GM19025 (cell line): Measurements from ENCODE around the gene CEMIP2.
A peak's percentile ranks its signal among the peaks of the same experiment; 100 is the strongest.

Experiments
- ATAC-seq: cut with Tn5 transposase; IDR thresholded peaks from one replicate; pipeline ENCODE4 v1.9.1; 2021; ENCODE audit warnings: mild to moderate bottlenecking, low read depth, moderate library complexity; ENCODE audit not compliant: unreplicated experiment

Gene CEMIP2

DNA sequence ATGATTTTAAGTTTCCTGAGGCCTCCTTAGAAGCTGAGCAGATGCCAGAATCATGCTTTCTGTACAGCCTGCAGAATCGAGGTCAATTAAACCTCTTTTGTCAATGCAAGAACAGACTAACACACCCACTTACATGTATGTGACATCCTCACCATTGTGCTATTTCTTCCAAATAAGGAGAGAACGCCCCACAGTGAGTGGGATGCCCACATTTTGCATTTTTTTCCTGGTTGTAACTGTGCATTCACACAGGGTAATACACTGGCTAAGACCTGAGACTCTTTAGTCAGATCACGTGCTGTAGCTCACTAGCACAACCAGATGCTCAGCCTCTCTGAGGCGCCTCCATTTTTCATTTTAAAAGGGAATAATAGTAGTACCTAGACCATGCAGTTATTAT, 4.4 kb upstream of the CEMIP2 start:
- no peak for ATAC-seq

DNA sequence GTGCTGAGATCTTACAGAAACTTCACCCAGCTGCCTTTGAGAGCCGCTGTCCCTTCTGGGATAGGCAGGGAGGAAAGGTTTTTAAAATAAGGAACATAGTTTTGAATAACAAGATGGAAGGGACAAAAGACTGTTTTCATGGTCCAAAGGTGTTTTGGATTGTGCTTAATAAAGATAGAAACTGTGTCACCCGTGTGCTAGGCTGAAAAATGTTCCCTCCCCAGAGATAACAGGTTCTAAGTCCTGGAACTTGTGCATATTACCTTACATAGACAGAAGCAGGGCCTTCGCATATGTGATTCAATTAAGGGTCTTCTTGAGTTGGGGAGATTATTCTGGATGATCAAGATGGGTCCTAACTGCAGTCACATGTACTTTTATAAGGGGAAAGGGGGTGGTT, 1.9 kb upstream of the CEMIP2 start:
- ATAC-seq, result no peak

DNA sequence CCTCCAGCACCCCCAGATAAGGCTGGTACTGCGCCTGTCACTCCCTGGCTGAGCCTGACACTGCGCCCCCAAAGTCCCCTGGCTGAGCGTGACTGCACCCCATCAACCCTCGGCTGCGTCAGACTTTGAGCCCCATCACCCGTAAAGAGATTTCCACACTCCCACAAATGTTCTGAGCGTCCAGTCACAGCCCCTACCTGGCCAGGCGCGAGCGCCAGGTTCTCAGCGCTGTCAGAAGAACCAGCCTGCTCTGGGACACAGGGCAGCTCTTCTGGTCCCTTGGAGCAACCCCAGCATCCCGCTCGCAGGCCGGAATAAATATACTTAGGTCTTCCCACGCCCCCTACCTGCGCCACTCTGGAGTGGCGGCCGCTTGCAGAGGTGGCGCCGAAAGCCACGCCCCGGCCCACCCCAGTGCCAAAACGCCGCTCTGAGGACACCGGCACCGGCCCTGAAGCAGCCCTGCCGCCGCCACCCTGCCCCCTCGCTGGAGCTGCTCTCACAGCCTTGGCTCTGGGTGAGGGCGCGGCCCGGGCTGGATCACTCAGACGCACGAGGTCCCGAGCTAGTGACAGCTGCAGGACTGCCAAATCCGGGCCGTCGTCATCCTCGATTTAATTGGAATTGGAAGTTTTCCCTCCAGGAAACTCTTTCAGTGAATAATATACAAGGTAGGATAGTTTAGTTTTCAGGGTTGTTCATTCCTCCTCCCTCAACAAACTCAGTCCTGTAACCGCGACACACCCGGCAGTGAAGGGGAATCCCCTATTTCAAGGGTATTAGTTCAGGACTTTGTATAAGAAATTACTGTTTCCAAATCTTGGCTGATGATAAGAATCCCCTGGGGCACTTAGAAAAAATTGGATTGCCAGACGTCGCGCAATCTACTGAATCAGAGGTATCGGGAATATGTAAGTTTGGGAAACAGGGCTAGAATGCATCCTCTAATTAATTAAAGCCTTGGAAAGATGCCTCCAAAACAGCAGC, 1.2 kb upstream of the CEMIP2 start:
- ATAC-seq, result peak; percentile 18

DNA sequence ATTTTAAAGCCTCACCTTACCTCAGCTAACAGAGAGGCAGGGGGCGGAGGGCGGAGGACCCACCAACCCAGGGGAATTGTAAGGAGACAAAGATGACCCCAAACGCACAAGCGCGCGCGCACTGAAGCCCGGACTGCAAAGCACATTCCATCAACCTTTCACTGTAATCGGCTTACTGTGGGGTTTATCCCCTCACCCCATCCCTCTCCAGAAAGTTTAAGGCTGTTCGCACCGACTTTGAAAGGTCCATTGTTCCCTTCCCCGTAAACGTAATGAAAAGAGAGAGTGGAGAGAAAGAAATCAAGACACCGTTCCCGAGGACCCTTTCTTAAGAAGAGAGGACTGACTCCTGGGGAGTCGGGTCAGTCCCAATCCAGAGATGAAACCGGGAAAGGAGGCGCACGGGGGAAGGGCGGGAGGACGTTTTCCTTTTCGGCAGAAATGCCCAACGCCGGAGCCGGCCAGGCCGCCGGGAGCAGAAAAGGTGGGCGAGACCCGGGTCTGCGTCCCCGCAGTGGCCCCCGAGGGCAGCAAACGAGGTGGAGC, 464 bp downstream of the CEMIP2 start:
- ATAC-seq, result no peak

DNA sequence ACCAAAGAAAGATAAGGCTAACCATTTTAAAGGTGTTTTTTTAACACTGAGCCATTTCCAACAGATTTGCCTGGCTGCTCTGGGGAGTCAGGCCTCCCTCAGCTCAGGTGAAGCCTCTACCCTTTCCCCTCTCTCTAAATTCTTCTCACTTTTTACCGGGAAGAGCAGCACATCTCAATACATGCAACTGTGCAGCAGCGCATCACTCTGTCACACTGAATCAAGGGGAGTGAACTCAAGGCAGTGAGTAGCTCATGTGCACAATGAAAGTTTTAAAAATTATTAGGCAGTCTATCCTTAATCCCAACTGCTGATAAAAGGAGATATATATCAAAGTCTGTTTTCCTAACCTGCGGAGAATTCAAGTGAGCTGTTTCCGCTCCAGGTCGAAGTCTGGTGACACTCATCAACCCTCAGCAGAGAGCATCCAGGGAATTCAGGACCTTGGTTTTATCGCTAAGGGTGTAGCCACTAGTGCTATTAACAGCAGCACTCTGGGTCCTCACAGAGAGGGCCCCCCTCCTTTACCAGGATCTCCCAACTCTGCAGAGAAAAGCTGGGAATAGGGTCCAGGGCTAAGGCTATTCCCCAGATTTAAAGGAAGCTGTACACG, 1.0 kb downstream of the CEMIP2 start:
- no peak for ATAC-seq

DNA sequence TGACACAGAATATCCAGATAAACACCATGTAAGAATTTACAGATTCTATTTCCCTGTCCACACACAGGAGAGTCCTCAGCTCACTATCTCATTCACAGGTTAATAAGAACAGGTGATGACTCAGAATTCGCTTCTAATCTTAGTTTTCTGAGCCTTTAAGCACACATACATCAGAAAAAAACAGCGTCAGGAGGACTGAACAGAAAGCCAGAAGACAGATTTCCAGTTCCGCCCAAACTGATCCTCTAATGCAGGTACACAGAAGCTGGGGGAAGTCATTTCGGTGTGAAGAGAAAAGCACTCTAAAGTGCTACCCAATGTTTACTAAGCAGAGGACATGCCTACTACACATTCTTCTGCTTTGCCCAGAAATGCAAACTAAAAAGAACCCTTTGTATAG, 1.6 kb downstream of the CEMIP2 start:
- ATAC-seq, result peak; percentile 12

DNA sequence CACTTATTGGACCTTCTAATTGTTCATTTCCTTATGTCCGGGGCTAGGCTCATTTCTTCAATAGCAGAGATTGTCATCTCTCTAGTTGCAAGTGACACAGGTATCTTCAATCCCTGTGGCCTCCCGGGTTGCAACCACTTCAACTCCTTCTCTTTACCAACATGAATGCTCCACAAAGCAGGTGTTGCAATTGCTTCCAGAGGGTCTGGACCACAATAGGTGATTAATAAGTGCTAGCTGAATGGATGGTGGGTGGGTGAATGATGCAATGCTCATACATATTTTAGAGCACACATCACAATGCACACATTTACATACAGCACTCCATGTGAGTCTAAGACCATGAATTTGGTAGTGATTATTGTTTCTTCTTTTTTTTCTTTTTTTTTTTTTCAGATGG, 2.6 kb downstream of the CEMIP2 start:
- no peak for ATAC-seq

DNA sequence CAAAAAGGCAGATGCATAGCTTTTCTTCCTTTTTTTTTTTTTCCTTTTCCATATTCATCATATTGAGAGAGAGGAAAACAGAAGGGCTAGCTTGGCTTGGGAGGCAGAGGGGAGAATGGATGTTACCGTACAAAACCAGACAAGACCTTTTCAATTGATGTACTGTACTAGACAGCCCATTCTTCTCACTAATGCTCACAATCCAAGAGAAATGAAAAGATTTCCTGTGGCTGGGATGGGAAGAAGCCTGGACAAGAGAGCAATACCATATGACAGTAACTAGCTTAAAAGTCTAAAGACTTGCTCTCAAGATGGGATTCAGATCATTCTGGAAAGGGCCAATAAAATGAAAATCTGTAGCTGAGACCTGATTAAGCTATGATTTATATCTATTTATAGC, 3.4 kb downstream of the CEMIP2 start:
- no peak for ATAC-seq

DNA sequence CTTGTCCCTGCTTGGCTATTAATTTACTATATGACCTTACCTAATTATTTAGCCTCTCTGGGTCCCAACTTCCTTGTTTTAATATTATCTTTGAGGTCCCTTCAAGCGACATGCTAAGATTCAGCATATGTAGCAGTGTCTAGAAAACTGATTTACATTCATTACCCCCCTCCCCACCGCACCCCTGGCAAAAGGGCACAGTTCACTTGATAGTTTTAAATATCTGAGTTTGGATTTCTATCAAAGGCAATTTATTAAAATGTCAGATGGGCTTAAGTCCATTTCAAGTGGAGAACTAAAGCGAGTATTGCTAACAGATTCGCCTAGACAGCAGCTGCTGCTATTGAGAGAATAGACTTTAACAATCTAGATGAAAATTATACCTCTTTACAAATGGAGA, 3.9 kb downstream of the CEMIP2 start:
- ATAC-seq, result no peak

DNA sequence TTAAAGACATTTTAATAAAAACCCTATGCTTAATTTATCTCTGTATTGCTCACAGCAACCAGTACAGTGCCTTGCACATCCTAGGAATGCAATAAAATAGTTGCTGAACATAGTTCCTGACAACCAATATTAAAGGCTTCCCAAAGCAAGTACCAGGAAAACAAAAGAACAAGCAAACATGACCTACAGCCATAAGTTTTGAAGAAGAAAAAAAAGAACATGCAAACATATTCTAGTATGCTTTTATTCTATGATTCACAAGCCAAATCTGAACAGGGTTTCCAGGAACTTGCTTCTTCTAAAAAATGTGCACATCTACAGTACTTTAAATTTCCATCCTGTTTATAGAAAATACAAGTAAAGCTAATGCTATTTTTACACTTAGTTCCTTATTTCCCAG, 4.5 kb downstream of the CEMIP2 start:
- ATAC-seq, result no peak

DNA sequence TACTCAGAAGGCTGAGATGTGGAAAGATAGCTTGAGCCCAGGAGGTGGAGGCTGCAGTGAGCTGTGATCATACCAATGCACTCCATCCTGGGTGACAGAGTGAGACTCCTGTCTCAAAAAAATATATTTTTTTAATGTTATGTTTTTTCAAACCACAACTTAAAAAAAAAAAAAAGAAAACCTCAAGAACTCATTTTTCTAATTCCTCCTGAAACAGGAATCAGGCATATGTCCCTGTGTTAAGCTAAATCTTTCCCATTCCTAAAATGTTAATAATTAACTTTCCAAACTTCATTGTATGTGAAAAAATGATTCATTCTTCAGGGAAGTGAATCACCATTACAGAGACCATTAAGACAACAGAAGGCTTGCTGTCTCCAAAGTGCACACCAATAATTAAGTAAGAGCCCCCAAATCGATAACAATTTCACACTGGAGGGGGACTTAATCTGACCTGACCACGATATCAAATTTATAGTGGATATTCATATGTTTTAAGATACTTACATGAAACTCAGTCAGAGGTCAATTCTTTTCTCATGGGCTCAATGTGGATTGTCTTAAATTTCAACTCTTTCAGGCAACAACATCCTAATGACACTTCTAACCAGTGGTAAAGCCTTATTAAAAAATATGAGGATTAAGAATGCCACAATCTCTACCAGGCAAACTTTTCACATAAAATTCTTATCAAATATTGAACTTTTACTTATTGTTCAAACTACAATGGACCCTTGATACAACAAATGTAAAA, 5.2 kb downstream of the CEMIP2 start:
- ATAC-seq, result no peak

DNA sequence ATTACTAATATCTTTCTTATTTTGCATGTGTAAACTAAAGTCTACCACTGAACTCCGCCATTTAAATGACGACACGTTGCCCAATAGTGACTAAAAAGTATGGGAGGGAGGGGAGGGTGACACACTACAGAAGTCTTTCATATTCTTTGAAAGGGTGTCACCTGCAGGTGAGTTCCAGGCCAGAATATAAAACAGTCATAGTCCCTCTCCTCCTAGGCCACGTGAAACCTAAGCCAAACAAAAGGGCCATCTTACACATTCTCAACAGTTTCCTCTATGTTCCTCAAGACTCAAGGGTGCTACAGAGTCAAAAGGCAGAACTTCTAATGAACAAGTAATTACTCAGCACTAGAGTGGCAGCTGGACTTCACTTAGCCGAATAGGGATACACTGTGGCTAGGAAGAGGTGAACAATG, 6.4 kb downstream of the CEMIP2 start:
- no peak for ATAC-seq

DNA sequence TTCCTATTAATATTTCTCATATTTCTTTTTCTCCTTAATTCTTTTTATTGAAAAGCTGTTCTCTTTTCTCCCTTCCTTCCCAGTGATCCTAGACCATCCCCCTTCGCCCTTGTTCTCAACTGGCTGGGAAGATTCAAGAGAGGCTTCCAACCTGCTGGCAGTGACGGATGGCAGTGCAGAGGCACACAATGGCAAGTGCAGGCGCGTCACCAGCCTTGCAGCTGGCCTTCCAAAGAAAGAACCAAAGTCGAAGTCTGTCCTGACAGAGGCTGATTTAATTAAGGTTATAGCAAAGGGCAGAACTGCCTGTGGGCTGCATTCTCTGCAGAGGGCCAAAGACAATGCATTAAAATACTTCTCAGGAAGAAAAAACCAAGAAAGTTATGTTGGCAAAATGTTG, 7.4 kb downstream of the CEMIP2 start:
- no peak for ATAC-seq

DNA sequence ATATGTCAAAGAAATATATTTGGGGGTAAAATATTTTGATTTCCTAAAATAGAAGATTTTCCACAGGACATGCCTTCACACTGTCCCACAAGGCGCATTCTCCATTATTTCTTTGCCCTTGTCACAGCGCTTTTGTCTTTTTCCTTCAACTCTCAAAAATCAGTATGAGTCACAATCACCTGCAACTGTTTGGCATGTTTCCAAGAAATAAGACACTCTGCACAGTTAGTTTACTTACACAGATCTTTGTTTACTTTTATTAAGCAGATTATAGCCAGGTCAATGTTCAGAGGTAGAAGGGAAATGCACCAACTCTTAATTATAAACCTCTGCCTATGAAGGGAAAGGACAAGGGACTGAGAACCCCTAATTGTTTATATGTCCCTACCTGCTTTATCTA, 9.5 kb downstream of the CEMIP2 start:
- ATAC-seq, result no peak

DNA sequence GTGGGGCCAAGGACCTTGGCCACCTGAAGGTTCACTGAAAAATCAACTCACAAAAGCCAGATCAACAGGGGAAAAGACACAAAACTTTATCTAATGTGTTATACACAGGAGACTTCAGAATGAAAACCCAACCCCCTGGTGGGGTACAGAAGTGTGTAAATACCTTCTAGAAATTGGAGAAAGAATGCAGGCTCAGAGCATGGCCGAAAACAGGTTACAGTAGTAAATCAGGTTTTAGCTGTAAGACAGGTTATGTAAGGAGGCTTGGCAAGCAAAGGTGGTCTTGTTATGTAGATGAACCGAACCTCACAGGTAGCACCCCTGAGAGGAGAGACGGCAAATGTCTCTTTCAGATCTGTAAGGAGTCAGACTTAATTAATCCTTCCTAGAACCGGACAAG, 10.0 kb downstream of the CEMIP2 start:
- ATAC-seq, result no peak

DNA sequence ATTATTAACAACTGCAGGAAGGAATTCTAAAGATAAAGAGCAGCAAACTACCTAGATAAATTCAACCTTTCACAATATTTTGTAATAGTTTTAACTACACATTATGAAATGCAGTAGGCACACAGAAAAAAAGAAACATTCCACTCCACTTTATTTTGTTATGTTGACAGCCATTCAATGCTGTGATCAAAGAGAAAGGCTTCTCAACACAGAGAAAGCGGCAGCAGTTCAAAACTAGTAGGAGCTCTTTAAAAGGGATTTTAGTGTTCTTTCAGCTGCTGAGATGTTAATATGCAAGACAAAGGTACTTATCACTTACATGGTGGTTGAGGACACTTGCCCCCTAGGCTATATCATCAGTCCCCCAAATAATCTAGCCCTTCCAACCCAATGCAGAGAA, 11.6 kb downstream of the CEMIP2 start:
- ATAC-seq, result no peak

DNA sequence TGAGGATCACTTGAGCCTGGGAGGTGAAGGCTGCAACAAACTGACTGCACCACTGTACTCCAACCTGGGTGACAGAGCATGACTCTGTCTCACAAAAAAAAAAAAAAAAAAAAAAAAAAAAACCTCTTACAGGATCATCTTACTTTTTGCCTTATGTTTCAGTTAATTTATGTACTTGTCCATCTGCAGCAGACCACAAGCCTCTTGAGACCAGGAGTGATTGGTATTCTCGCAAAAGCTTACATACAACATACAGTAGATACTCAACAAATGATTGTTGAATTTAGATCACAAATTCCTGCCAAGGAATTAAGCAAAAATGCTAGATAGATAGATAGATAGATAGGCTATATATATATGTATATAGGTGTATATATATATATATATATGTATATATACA, 12.4 kb downstream of the CEMIP2 start:
- ATAC-seq, result no peak

DNA sequence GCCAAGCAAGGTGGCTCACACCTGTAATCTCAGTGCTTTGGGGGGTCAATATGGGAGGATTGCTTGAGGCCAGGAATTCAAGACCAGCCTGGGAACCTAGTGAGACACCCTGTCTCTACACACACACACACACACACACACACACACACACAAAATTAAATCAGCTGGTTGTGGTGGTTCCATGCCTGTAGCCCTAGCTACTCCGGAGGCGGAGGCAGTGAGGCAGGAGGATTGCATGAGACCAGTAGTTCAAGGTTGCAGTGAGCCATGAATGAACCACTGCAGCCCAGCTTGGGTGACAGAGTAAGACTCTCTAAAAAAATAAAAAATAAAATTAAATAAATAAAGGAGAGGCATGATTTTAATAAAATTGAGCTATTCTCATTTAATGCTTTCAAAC, 13.1 kb downstream of the CEMIP2 start:
- ATAC-seq, result no peak

DNA sequence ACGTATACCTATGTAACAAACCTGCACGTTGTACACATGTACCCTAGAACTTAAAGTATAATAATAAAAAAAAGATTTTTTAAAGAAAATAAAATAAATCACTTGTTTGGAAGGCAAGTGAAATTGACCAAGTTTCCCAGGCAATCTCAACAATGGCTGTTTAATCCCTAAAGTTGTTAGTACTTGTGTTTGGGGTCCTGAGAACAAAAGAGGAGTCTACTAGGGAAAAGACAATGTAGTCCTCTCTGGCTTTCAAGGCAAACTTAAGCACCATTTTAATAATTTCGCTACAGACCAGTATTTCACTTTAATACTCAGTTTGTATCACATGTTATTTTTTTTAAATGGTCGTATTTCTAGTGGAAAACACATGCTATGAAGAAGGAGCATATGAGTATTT, 14.2 kb downstream of the CEMIP2 start:
- ATAC-seq, result no peak

DNA sequence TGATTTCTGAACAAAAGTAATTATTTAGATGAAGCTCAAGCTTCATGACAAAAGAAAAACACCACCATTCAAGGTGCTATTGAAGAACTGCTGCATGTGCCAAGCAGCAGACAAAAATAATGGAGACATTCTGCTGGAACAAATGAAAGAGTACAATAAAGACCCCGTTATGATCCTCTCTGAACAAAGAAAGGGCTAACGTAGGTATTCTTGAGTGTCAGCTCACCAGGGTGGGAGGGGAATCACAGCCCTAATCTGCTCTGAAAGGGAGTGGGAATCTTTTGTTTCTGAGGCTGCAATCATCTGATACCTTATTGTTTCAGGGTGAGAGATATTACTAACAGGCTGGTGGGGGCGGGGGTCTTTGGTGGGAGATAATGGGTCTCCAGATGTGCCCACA, 15.4 kb downstream of the CEMIP2 start:
- no peak for ATAC-seq

DNA sequence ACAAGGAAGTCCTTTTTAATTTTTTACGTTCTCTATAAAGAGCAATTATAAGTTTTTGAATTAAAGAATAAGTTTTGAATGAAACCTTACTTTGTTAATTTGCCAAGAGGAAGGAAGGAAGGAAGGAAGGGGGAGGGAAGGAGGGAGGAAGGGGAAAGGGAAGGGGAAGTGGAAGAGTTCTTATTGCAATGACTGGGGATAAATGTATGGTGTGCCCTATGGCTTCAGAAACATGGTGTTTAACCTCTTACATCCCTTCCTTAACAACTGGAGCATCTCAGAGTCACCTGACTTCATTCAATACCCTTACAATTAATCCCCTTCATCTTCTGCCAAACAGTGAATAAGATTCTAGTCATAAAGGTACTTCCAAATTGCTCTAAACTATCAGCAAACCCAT, 16.0 kb downstream of the CEMIP2 start:
- ATAC-seq, result no peak
